Upper lobe of left lung (tissue), 6 donors: ENCODE measurements around the gene OSBPL5. TPM values are rescaled to one million over a fixed set of nuclear protein-coding genes. Genes with fewer than 3 reads are reported as not detected.
A peak's percentile ranks its signal among the peaks of the same experiment; 100 is the strongest.

Experiments
- ATAC-seq, 2 donors: fragments of 200-7000 bp; cut with Tn5 transposase; one replicate each; pipeline ENCODE4 v1.9.1; 2022; ENCODE audit warnings: mild to moderate bottlenecking in 2 of 2, moderate library complexity in 2 of 2; ENCODE audit not compliant: low FRiP score in 2 of 2
- DNase-seq, 2 donors: peaks; one replicate each; pipeline ENCODE4 v3.0.0-alpha.2; 2019 to 2020
- H3K27ac ChIP-seq, 4 donors: fragments of 200-600 bp; sonication (generic); one replicate each; pipeline ENCODE4 v1.5.1; 2016 to 2019
- H3K27me3 ChIP-seq, 4 donors: fragments of 200-600 bp; sonication (generic); one replicate each; pipeline ENCODE4 v1.5.1; 2017 to 2019
- H3K36me3 ChIP-seq, 4 donors: fragments of 200-600 bp; sonication (generic); one replicate each; pipeline ENCODE4 v1.5.1; 2016 to 2019
- H3K4me1 ChIP-seq, 4 donors: fragments of 200-600 bp; sonication (generic); one replicate each; pipeline ENCODE4 v1.5.1; 2018 to 2019
- H3K4me3 ChIP-seq, 4 donors: fragments of 200-600 bp; sonication (generic); one replicate each; pipeline ENCODE4 v1.5.1; 2017 to 2019; ENCODE audit warnings: mild to moderate bottlenecking in 2 of 4, moderate library complexity in 1 of 4
- H3K9me3 ChIP-seq, 4 donors: fragments of 200-600 bp; sonication (generic); one replicate each; pipeline ENCODE4 v1.5.1; 2018 to 2019
- EP300 ChIP-seq, 4 donors: sonication (generic); formaldehyde crosslinking; IDR thresholded peaks; one replicate each; pipeline ENCODE4 v1.5.1; 2017; ENCODE audit warnings: antibody characterized with exemption in 4 of 4, control low read depth in 2 of 4
- POLR2A ChIP-seq, 4 donors: fragments of 450-650 bp; IDR thresholded peaks; one replicate each; pipeline ENCODE4 v1.5.1; 2016 to 2017; ENCODE audit warnings: antibody characterized with exemption in 4 of 4, mild to moderate bottlenecking in 2 of 4
- POLR2AphosphoS5 ChIP-seq, 2 donors: sonication (generic); formaldehyde crosslinking; IDR thresholded peaks; one replicate each; pipeline ENCODE4 v1.5.1; 2017; ENCODE audit warnings: antibody characterized with exemption in 2 of 2
- WGBS, 2 donors: methylation state at CpG; one replicate each; pipeline ENCODE4 v1.1.5; 2017 to 2018; 5-methylcytosine and 5-hydroxymethylcytosine counted together
- total RNA-seq, 6 donors: library from RNA; depleted of rRNA in 4 of 6; stranded (reverse); fragments of >200 nt in 4 of 6; gene quantifications; one replicate each; pipeline versions ENCODE4 v1.1.0 to v1.2.1, GENCODE V29; 2016 to 2021
- TF ChIP-seq, protein P1 (sequence below), 6 experiments: fragments of 450-650 bp in 4 of 6; fragments of 200-600 bp in 2 of 6; sonication (generic) in 2 of 6; IDR thresholded peaks; one replicate each; pipeline ENCODE4 v1.5.1; 2016 to 2019; ENCODE audit warnings: antibody characterized with exemption in 6 of 6
- donor health status: DM: no; HTN: no; CAD: no; lungs with moderate emphysema.
- donor health status: DM: no; HTN: yes; CAD: no; lungs with severe emphysema.

Gene OSBPL5
- total RNA-seq, 6 donors from 2014 or later: 23.4 to 66.9 (median 48.3) TPM

DNA sequence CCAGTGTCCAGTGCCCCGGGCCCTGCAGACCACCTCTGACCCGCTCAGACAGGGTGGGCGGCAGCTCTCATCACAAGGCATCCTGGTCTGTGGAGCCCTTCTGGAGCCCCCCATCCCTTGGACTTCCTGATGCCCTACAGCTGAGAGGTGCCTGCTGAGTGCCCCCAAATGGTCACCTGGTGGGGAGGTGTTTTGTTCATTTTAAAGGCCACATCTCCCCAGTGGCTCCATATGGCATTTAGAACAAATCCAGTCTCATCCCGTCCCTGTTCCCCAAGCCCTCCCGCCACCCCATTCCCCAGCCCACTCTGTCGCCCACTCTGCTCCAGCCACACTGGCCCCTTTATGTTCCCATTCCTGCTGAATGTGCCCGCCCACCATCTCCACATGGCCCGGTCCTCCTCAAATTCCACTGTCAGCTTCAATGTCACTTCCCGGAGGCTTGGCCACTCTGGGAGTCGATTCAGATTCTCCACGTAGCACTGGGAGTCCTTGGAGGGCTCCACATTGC lies 32.8 kb downstream of the OSBPL5 start:
- 88 to 90% methylated on average over 8 to 11 of the region's 11 CpGs for WGBS, 2 donors
- Histone ChIP-seq H3K4me1 (peaks cover 11 to 37% (median 19%) of the 10 kb centered on the region in 4 donors), H3K27me3 (no peaks in the 10 kb centered on the region), H3K4me3 (no peak overlapping the region), H3K9me3 (no peaks in the 10 kb centered on the region), H3K27ac (no peak overlapping the region), H3K36me3 (peaks cover 0 to 10% (median 0%) of the 10 kb centered on the region in 4 donors)
- TF ChIP-seq POLR2A (IDR thresholded peaks at IDR 0.05) (no peak), EP300 (IDR thresholded peaks at IDR 0.05) (no peak)
- TF ChIP-seq, protein P1, sequence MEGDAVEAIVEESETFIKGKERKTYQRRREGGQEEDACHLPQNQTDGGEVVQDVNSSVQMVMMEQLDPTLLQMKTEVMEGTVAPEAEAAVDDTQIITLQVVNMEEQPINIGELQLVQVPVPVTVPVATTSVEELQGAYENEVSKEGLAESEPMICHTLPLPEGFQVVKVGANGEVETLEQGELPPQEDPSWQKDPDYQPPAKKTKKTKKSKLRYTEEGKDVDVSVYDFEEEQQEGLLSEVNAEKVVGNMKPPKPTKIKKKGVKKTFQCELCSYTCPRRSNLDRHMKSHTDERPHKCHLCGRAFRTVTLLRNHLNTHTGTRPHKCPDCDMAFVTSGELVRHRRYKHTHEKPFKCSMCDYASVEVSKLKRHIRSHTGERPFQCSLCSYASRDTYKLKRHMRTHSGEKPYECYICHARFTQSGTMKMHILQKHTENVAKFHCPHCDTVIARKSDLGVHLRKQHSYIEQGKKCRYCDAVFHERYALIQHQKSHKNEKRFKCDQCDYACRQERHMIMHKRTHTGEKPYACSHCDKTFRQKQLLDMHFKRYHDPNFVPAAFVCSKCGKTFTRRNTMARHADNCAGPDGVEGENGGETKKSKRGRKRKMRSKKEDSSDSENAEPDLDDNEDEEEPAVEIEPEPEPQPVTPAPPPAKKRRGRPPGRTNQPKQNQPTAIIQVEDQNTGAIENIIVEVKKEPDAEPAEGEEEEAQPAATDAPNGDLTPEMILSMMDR (IDR thresholded peaks at IDR 0.05): no peak
- no peak for DNase-seq
- no peak for ATAC-seq

DNA sequence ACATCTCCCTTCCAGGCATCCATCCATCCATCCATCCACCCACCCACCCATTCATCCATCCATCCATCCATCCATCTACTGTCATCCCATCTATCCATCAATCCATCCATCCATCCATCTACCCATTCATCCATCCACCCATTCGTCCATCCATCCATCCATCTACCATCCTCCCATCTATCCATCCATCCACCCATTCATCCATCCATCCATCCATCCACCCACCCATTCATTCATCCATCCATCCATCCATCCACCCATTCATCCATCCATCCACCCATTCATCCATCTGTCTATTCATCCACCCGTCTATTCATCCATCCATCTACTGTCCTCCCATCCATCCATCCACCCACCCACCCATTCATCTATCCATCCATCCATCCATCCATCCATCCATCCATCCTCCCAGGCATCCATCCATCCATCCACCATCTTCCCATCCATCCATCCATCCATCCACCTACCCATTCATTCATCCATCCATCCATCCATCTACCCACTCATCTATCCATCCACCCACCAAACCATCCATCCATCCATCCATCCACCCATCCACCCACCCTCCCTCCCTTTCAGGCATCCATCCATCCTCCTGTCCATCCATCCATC lies 33.7 kb downstream of the OSBPL5 start:
- no peak overlapping the region for H3K27ac ChIP-seq
- TF ChIP-seq POLR2AphosphoS5 (IDR thresholded peaks at IDR 0.05) (no peak), POLR2A (IDR thresholded peaks at IDR 0.05) (no peak), EP300 (IDR thresholded peaks at IDR 0.05) (no peak)
- TF ChIP-seq, protein P1 (IDR thresholded peaks at IDR 0.05): no peak
- peaks cover 0 to 10% (median 0%) of the 10 kb centered on the region in 4 donors for H3K36me3 ChIP-seq
- peaks cover 16 to 37% (median 25%) of the 10 kb centered on the region in 4 donors for H3K4me1 ChIP-seq
- no peak overlapping the region for H3K4me3 ChIP-seq
- no peaks in the 10 kb centered on the region for H3K27me3 ChIP-seq
- no peaks in the 10 kb centered on the region for H3K9me3 ChIP-seq
- WGBS, 2 donors: 87 to 92% methylated on average over 2 of the region's 2 CpGs
- DNase-seq (no peak), ATAC-seq (no peak)

DNA sequence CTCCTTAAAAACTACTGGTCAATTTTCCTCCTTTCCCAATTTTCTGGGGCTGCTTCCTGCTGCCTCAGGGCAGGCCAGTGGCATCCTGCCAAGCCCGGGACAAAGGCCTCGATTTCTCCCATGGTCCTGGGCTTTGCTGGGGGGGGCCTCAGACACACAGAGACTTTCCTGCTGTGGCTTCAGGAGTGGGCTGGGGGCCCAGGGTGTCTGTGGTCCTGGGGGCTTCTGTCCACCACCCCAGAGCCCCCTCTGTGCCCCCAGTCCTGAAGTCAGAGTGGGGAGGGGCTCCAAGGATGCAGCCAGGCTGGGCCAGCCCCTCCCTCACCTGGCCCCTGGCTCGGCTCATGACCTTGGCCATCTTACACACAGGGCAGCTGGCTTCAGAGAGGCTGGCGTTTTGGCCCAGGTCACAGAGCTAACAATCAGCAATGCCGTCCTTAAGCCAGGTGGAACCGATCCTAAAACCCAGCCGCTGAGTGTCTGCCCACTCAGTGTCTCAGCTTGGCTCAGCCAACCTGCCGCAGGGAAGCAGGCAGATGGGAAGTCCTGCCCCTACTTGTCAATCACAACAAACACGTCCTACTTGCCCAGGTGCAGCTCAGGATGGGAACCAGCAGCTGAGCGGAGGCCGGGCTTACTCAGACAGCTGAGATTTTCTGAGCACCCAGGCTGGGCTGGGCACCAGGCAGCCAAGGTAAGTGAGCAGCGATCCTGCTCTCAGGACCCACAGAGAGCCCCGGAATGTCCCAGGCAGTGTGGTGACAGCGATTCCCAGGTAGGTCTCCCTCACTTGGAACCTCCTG lies 34.6 kb downstream of the OSBPL5 start:
- H3K27me3 ChIP-seq: no peaks in the 10 kb centered on the region
- no peak overlapping the region for H3K27ac ChIP-seq
- H3K4me1 ChIP-seq: peaks cover 12 to 33% (median 20%) of the 10 kb centered on the region in 4 donors
- H3K4me3 ChIP-seq: no peak overlapping the region
- peak in 1 of 2 donors; percentile 29 for DNase-seq
- 71 to 78% methylated on average over 7 to 11 of the region's 14 CpGs for WGBS, 2 donors
- peaks cover 0 to 13% (median 0%) of the 10 kb centered on the region in 4 donors for H3K36me3 ChIP-seq
- no peaks in the 10 kb centered on the region for H3K9me3 ChIP-seq
- ATAC-seq: no peak
- TF ChIP-seq EP300 (IDR thresholded peaks at IDR 0.05) (no peak), POLR2A (IDR thresholded peaks at IDR 0.05) (no peak), POLR2AphosphoS5 (IDR thresholded peaks at IDR 0.05) (no peak)
- TF ChIP-seq, protein P1 (IDR thresholded peaks at IDR 0.05): no peak

DNA sequence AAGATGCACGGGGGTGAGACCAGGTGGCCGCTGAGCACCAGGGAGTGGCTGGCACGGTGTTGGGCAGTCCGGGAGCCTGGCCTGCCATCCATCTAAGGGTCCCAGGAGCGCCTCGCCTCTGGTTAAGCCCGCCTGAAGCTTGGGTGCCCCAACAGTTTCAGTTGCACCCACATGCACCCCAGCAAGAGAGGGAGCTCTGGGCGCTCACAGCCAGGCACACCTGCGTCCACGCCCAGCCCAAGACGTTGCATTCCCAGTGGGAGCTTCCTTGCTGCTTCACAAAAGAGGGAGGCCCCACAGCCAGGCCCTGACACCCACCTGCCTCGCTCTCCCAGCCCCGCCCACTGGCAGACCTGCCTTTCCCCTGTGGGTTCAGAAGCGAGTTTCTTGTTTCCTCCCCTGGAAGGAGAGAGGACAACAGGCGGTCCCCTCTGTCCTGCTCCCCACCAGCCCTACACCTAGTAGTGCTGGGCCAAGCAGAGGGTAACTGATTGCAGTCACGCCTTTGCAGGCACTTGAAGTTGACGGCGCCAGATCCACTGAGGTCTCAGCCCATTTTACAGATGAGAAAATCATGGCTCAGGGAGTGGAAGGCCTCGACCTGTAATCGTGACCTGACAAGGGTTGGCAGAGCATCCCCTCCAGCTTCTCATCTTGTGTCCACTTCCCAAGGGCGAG lies 35.4 kb downstream of the OSBPL5 start:
- Histone ChIP-seq H3K27ac (no peak overlapping the region), H3K27me3 (no peaks in the 10 kb centered on the region), H3K9me3 (no peaks in the 10 kb centered on the region), H3K36me3 (peaks cover 0 to 13% (median 0%) of the 10 kb centered on the region in 4 donors), H3K4me1 (peaks cover 8 to 33% (median 19%) of the 10 kb centered on the region in 4 donors), H3K4me3 (no peak overlapping the region)
- ATAC-seq (no peak), DNase-seq (peak in 1 of 2 donors; percentile 68)
- WGBS, 2 donors: 81 to 84% methylated on average over 8 to 21 of the region's 21 CpGs
- TF ChIP-seq, protein P1 (IDR thresholded peaks at IDR 0.05): no peak
- TF ChIP-seq POLR2AphosphoS5 (IDR thresholded peaks at IDR 0.05) (no peak), POLR2A (IDR thresholded peaks at IDR 0.05) (no peak), EP300 (IDR thresholded peaks at IDR 0.05) (no peak)
